Endothelial cell of umbilical vein (primary cell): ENCODE results near the gene ANTXRL. TPM values are rescaled to one million over a fixed set of nuclear protein-coding genes. Genes with fewer than 3 reads are reported as not detected.

Experiments used
- BruUV-seq: library from RNA; stranded (reverse); fragments of 400-500 nt; replicated peaks from 2 replicates; lab custom pipeline; 2021; lab: Mats Ljungman, UMichigan
- CTCF ChIA-PET: fragments of 300-600, 350-600 bp; sonication (Branson Sonifier 250); formaldehyde crosslinking; loops from one replicate; lab custom pipeline; 2021; ENCODE audit warnings: antibody characterized with exemption, inconsistent platforms; lab: Charles Lee
- POLR2A ChIA-PET: fragments of 300-600, 350-600 bp; sonication (Branson Sonifier 250); formaldehyde crosslinking; loops from one replicate; lab custom pipeline; 2021; ENCODE audit warnings: antibody characterized with exemption, inconsistent platforms; lab: Charles Lee
- DNase-seq: peaks from one replicate; pipeline ENCODE4 v3.0.0-alpha.2; 2011; ENCODE audit warnings: low read depth, low spot score
- FAIRE-seq: peaks from 2 replicates; lab custom pipeline; 2011; peaks lifted over from hg19 to GRCh38; lab: Jason Lieb, UNC
- H2AFZ ChIP-seq: 2 replicates; pipeline ENCODE4 v1.6.0; 2012; ENCODE audit warnings: low read depth, low read length, control low read depth, inconsistent platforms
- H3K27ac ChIP-seq: 2 replicates; pipeline ENCODE4 v1.5.1; 2011; ENCODE audit warnings: low read depth, mild to moderate bottlenecking, control low read depth, low read length, moderate library complexity; ENCODE audit not compliant: insufficient read depth
- H3K27me3 ChIP-seq, 2 experiments: 2 replicates each; pipeline versions ENCODE4 v1.6.0 to v1.6.1; 2011; ENCODE audit warnings: low read length in 2 of 2, mixed read lengths in 1 of 2; ENCODE audit not compliant: control insufficient read depth in 2 of 2, insufficient read depth in 2 of 2
- H3K36me3 ChIP-seq, 2 experiments: 2 replicates in 1 of 2; 3 replicates in 1 of 2; pipeline ENCODE4 v1.5.1; 2011; ENCODE audit warnings: low read length in 2 of 2, mild to moderate bottlenecking in 1 of 2, moderate library complexity in 1 of 2; ENCODE audit not compliant: control insufficient read depth in 2 of 2, insufficient read depth in 2 of 2; ENCODE audit errors: extremely low read depth in 1 of 2
- H3K4me1 ChIP-seq: 3 replicates; pipeline ENCODE4 v1.5.1; 2011; ENCODE audit warnings: mild to moderate bottlenecking, low read length; ENCODE audit not compliant: control insufficient read depth, insufficient read depth; ENCODE audit errors: extremely low read depth
- H3K4me2 ChIP-seq: 2 replicates; pipeline ENCODE4 v1.6.1; 2011; ENCODE audit warnings: low read length, control low read depth, mixed read lengths; ENCODE audit not compliant: insufficient read depth
- H3K4me3 ChIP-seq, 3 experiments: fragments of 200-600 bp in 1 of 3; sonication (generic), shearing (Covaris generic) in 1 of 3; replicated peaks in 1 of 3; 2 replicates each; pipeline ENCODE4 v1.5.1; 2011 to 2016; ENCODE audit warnings: control low read depth in 3 of 3, low read length in 3 of 3, mild to moderate bottlenecking in 2 of 3, inconsistent platforms in 1 of 3, low read depth in 1 of 3, moderate library complexity in 1 of 3; ENCODE audit not compliant: insufficient read depth in 1 of 3
- H3K79me2 ChIP-seq: 2 replicates; pipeline ENCODE4 v1.6.0; 2012; ENCODE audit warnings: low read length, inconsistent platforms; ENCODE audit not compliant: control insufficient read depth, insufficient read depth
- H3K9ac ChIP-seq: replicated peaks from 2 replicates; pipeline ENCODE3; 2011; ENCODE audit warnings: low read length, control low read depth; ENCODE audit not compliant: insufficient read depth; ENCODE audit errors: extremely low read depth
- H3K9me1 ChIP-seq: replicated peaks from 3 replicates; pipeline ENCODE4 v1.6.0; 2011; ENCODE audit warnings: mild to moderate bottlenecking, low read length; ENCODE audit not compliant: control insufficient read depth, insufficient read depth; ENCODE audit errors: extremely low read depth
- H3K9me3 ChIP-seq: replicated peaks from 2 replicates; pipeline ENCODE4 v1.5.1; 2012; ENCODE audit warnings: low read length, inconsistent platforms; ENCODE audit not compliant: control insufficient read depth, insufficient read depth
- H4K20me1 ChIP-seq: replicated peaks from 2 replicates; pipeline ENCODE3; 2011; ENCODE audit warnings: mild to moderate bottlenecking, low read length; ENCODE audit not compliant: control insufficient read depth, insufficient read depth; ENCODE audit errors: extremely low read depth
- CTCF ChIP-seq, 2 donors: IDR thresholded peaks; 1 replicate in 1 of 2; 2 replicates in 1 of 2; pipeline ENCODE4 v1.5.1; 2011; ENCODE audit warnings: low read length in 2 of 2, mild to moderate bottlenecking in 2 of 2, moderate library complexity in 2 of 2, control low read depth in 1 of 2, inconsistent platforms in 1 of 2, low read depth in 1 of 2; ENCODE audit not compliant: insufficient read depth in 1 of 2; ENCODE audit errors: extremely low read depth in 1 of 2
- EZH2 ChIP-seq: IDR thresholded peaks from 2 replicates; pipeline ENCODE4 v1.6.1; 2012; ENCODE audit warnings: borderline replicate concordance, low read depth, mild to moderate bottlenecking, moderate library complexity, low read length, inconsistent platforms; ENCODE audit not compliant: severe bottlenecking
- FOS ChIP-seq: IDR thresholded peaks from 2 replicates; pipeline ENCODE4 v1.6.1; 2011; ENCODE audit warnings: mild to moderate bottlenecking, low read length, moderate library complexity, borderline replicate concordance; ENCODE audit not compliant: insufficient read depth
- GATA2 ChIP-seq: IDR thresholded peaks from 2 replicates; pipeline ENCODE4 v1.7.0; 2011; ENCODE audit warnings: low read depth, mild to moderate bottlenecking, moderate library complexity, mixed read lengths, low read length; ENCODE audit not compliant: insufficient read length, insufficient read depth
- MYC ChIP-seq: IDR thresholded peaks from one replicate; pipeline ENCODE4 v1.6.1; 2011; ENCODE audit warnings: mild to moderate bottlenecking, low read depth, low read length
- POLR2A ChIP-seq: IDR thresholded peaks from 2 replicates; pipeline ENCODE4 v1.6.1; 2012; ENCODE audit warnings: low read depth, mild to moderate bottlenecking, control low read depth, low read length
- POLR2AphosphoS5 ChIP-seq: IDR thresholded peaks from 2 replicates; pipeline ENCODE4 v1.6.1; 2012; ENCODE audit warnings: low read depth, mild to moderate bottlenecking, control low read depth, low read length, moderate library complexity; ENCODE audit not compliant: insufficient read depth
- dilution Hi-C: fragments of 300-500 bp; cut with MboI; formaldehyde crosslinking; loops from one replicate; pipeline ENCODE4 v1.15.0; 2019; ENCODE audit warnings: low sequenced_read_pairs; ENCODE audit not compliant: extremely low pct_ligation_motif_present
- intact Hi-C: fragments of 100-400 bp; cut with micrococcal nuclease; formaldehyde crosslinking; loops from one replicate; pipeline ENCODE4 v1.10.0; 2022
- polyA plus RNA-seq, 4 experiments: library from polyadenylated mRNA; depleted of rRNA in 3 of 4; stranded (reverse) in 3 of 4; unstranded in 1 of 4; fragments of >200 nt; gene quantifications; 2 replicates each; pipeline versions ENCODE4 v1.2.1 to v1.2.3, GENCODE V29; 2011 to 2012; ENCODE audit warnings: missing spikeins in 1 of 4
- total RNA-seq: library from RNA; stranded (reverse); gene quantifications from 2 replicates; pipeline ENCODE4 v1.2.3, GENCODE V29; 2021
- TF ChIP-seq, protein P1 (sequence below): IDR thresholded peaks from 2 replicates; pipeline ENCODE4 v1.6.1; 2011; ENCODE audit not compliant: insufficient read depth, insufficient read length

Gene ANTXRL
- total and polyA plus RNA-seq, 2 donors (not counting 3 experiments of a cell fraction or from before 2014, with no cell fraction given): not detected

GRCh38 chr10:46293228-46293627 lies 6.4 kb downstream of the ANTXRL start:
- intact Hi-C loops (loop anchor here (5.0 kb wide), 1 partner anchor 811 kb away; no protein-coding TSS in a partner anchor), dilution Hi-C loops (no loop called here)
- no peaks in the 10 kb centered on the region for H3K9me1 ChIP-seq
- DNase-seq: no peak
- H2AFZ ChIP-seq: no peak overlapping the region
- no peaks in the 10 kb centered on the region for H3K79me2 ChIP-seq
- H3K9me3 ChIP-seq: no peaks in the 10 kb centered on the region
- H3K27ac ChIP-seq: no peak overlapping the region
- H3K4me2 ChIP-seq: no peak overlapping the region
- no peaks in the 10 kb centered on the region for H3K36me3 ChIP-seq
- no peak overlapping the region for H3K9ac ChIP-seq
- H3K4me1 ChIP-seq: no peaks in the 10 kb centered on the region
- no peaks in the 10 kb centered on the region for H4K20me1 ChIP-seq
- ChIA-PET POLR2A (no interaction called here), CTCF (no interaction called here)
- TF ChIP-seq MYC (no peak), EZH2 (no peak), POLR2A (no peak), CTCF (IDR thresholded peaks at IDR 0.05; ENCODE audit: extremely low read depth in 1 of 2, insufficient read depth in 1 of 2, low read depth in 1 of 2, low read length in 2 of 2) (no peak), FOS (no peak), POLR2AphosphoS5 (no peak), GATA2 (no peak)
- TF ChIP-seq, protein P1, sequence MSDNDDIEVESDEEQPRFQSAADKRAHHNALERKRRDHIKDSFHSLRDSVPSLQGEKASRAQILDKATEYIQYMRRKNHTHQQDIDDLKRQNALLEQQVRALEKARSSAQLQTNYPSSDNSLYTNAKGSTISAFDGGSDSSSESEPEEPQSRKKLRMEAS: no peak
- H3K27me3 ChIP-seq: no peaks in the 10 kb centered on the region
- FAIRE-seq: no peak
- H3K4me3 ChIP-seq: no peak overlapping the region
- no TSS peak for BruUV-seq
